HS-27A (cell line): ENCODE measurements around the gene DOC2A.

Experiments used
- DNase-seq: peaks from one replicate; pipeline ENCODE4 v3.0.0-alpha.2; 2012; ENCODE audit warnings: low read depth, missing footprints

The DOC2A gene

DNA sequence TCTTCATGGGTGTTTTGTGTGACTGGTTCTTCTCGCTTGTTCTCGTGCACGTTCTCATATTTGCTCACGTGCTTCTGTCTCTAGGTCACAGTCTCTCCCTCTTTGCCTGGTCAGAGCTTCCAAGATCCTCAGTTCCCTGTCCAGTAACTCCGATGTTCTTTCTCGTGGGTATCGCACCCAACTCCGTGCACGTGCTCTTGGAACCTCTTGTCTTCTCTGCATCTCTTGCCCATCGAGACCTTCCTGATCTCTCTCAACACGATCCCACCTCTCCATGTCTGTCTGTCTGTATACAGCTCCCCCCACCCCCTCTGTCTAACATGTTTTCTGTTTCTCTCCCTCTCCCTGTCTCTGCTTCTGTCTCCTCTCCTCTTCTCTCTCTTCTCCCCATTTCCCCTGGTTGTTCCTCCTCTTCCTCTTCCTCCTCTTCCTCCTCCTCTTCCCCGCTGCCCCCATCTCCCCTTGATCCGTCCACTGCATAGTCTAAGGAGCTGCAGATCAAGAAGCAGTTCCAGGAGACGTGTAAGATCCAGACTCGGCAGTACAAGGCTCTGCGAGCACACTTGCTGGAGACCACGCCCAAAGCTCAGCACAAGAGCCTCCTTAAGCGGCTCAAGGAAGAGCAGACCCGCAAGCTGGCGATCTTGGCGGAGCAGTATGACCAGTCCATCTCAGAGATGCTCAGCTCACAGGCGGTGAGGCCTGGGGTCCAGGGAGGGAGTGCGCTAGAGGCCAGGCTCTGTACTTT is 21.5 kb downstream of the DOC2A start:
- DNase-seq: no peak

DNA sequence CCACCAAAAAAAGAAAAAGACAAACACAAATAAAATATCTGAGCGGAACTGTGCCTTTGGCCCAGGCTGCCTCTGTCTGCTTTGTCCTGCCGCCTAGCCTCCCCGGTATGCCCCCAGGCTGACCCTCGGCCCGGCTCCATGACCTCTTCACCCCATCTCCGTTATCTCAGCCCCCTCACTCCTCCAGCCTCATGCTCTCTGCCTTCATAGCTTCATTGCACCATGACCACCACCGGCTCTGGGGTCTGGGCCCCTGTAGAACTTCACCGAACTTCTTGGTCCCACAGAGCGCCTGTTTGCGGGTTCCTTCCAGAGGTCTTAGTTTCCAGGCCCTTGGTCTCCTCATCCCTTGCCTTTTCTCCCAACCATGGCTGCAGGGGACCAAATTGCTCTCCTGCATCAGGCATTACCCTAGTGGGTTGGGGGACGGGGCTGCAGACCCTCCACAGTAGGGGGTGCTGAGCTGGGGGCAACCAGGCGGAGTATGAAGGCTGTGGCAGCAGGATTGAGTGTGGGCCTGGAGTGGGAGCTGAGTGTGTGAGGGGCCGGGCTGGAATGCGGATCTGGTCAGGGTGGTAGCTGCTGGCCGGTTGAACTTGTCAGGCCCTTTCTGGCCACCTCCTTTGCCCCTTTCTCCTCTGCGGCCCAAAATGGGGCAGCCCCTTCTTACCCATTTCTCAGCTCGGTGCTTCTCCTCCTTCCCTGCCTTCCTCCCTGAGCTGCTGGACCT is 22.3 kb downstream of the DOC2A start:
- DNase-seq: no peak

DNA sequence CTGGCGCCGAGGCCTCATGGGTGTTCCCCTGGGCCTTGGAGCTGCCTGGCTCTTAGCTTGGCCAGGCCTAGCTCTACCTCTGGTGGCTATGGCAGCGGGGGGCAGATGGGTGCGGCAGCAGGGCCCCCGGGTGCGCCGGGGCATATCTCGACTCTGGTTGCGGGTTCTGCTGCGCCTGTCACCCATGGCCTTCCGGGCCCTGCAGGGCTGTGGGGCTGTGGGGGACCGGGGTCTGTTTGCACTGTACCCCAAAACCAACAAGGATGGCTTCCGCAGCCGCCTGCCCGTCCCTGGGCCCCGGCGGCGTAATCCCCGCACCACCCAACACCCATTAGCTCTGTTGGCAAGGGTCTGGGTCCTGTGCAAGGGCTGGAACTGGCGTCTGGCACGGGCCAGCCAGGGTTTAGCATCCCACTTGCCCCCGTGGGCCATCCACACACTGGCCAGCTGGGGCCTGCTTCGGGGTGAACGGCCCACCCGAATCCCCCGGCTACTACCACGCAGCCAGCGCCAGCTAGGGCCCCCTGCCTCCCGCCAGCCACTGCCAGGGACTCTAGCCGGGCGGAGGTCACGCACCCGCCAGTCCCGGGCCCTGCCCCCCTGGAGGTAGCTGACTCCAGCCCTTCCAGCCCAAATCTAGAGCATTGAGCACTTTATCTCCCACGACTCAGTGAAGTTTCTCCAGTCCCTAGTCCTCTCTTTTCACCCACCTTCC is 23.3 kb downstream of the DOC2A start:
- no peak for DNase-seq

DNA sequence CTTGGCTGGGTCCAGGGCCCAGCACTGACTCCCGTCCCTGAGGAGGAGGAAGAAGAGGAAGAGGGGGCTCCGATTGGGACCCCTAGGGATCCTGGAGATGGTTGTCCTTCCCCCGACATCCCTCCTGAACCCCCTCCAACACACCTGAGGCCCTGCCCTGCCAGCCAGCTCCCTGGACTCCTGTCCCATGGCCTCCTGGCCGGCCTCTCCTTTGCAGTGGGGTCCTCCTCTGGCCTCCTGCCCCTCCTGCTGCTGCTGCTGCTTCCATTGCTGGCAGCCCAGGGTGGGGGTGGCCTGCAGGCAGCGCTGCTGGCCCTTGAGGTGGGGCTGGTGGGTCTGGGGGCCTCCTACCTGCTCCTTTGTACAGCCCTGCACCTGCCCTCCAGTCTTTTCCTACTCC is 23.9 kb downstream of the DOC2A start:
- DNase-seq: no peak

DNA sequence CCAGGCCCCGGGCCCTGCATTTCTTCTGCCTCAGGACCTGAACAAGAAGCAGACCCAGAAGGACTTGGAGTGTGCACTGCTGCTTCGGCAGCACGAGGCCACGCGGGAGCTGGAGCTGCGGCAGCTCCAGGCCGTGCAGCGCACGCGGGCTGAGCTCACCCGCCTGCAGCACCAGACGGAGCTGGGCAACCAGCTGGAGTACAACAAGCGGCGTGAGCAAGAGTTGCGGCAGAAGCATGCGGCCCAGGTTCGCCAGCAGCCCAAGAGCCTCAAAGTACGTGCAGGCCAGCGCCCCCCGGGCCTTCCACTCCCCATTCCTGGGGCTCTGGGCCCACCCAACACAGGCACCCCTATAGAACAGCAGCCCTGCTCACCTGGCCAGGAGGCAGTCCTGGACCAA is 24.6 kb downstream of the DOC2A start:
- no peak for DNase-seq

DNA sequence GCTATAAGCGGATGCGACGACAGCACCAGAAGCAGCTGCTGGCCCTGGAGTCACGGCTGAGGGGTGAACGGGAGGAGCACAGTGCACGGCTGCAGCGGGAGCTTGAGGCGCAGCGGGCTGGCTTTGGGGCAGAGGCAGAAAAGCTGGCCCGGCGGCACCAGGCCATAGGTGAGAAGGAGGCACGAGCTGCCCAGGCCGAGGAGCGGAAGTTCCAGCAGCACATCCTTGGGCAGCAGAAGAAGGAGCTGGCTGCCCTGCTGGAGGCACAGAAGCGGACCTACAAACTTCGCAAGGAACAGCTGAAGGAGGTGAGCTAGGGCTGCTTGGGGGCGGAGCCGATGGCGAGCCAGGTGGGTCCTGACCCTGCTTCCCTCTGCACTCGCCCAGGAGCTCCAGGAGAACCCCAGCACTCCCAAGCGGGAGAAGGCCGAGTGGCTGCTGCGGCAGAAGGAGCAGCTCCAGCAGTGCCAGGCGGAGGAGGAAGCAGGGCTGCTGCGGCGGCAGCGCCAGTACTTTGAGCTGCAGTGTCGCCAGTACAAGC is 25.5 kb downstream of the DOC2A start:
- DNase-seq: no peak

DNA sequence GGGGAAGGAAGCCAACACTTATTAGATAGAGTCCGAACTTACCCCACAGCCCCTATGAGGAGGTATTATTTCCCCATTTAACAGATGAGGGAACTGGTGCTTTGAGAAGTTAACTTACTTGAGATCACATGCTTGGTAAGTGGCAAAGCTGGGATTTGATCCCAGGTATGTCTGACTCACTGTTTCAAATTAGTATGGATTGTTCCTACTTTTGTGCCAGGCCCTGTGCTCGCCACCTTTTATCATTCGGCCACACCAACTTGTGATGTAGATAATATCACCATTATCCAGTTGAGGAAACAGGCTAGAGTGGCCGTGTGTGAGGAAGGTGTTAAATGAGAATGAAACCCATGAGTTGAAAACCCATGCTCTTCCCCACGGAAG is 26.1 kb downstream of the DOC2A start:
- no peak for DNase-seq

DNA sequence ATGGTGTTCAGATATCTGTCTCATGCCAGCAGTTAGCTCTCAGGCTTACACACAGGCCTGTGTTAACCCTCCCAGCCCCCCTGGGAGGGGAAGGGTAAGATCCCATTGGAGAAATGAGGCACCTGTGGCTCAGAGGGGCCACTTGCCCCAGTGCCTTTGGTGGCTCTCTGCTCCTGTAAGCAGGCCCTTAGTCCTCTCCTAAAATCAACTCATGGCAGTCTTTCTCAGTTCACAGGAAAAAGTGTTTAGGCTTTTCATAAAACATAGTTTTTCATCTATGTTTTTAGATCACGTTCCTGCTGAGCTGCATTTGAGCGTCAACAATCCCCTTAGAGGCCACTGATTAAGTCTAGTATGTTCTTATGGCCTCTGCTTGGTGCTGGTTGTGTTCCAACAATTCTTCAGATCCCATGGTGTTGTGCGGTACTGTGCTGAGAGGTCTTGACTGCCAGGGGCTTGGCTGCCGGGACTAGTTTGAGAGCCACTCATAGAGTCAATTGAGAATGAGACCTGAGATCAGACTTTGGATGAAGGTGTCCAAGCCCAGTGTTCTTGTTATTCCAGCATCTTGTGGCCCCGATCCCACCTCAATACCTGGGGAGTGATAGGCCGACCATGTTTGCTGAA is 26.6 kb downstream of the DOC2A start:
- DNase-seq: no peak

DNA sequence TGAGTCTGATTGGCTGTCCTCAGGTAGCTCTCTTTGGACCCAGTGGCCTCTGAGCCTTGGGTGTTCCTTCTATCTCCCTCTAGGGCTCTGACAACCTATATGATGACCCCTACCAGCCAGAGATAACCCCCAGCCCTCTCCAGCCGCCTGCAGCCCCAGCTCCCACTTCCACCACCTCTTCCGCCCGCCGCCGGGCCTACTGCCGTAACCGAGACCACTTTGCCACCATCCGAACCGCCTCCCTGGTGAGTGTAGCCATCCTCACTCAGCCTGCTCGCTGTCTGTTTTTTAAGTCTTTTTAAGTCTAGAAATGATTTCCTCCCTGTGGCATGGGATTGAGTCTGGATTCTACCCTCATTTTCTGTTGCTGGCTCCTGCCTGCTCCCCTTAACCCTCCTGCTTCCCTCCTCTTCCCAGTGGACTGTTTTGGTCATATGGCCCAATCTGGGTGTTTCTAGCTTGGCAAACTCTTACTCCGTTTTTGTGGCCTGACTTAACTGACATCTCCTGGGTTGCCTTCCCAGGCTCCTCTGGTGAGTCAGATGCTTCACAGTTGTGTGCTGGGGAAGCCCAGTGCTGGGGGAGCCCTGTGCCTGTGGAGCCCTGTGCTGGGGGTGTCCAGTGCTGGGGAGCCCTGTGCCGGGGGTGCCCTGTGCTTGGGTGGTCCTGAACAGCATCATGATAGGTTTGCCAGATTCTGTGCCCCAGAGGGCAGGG is 27.2 kb downstream of the DOC2A start:
- DNase-seq: no peak

DNA sequence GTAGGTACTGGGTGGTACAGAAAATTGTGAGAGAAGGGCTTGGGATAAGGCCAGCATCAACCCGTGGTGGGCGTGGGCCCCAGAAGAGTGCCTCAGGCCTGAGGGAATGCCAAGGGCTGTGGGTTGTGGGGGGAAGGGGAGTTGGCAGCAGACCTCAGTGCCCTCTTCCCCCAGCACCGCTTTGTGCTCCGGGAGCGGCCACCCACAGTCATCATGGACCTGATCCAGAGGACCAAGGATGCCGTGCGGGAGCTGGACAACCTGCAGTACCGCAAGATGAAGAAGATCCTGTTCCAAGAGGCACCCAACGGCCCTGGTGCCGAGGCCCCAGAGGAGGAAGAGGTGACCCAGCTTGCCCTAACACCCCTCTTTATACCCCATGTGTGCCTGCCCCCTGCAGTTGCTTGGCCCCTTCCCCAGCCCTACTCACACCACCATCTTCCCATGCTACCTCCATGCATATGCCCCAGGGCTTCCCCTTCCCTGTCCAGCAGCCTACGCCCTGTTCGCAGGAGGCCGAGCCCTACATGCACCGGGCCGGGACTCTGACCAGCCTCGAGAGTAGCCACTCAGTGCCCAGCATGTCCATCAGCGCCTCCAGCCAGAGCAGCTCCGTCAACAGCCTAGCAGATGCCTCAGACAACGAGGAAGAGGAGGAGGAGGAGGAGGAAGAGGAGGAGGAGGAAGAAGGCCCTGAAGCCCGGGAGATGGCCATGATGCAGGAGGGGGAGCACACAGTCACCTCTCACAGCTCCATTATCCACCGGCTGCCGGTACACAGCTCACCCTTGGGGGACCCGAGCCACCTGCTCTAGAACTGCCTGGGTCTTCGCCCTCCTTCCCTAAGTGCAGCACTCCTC is 28.0 kb downstream of the DOC2A start:
- DNase-seq: no peak

DNA sequence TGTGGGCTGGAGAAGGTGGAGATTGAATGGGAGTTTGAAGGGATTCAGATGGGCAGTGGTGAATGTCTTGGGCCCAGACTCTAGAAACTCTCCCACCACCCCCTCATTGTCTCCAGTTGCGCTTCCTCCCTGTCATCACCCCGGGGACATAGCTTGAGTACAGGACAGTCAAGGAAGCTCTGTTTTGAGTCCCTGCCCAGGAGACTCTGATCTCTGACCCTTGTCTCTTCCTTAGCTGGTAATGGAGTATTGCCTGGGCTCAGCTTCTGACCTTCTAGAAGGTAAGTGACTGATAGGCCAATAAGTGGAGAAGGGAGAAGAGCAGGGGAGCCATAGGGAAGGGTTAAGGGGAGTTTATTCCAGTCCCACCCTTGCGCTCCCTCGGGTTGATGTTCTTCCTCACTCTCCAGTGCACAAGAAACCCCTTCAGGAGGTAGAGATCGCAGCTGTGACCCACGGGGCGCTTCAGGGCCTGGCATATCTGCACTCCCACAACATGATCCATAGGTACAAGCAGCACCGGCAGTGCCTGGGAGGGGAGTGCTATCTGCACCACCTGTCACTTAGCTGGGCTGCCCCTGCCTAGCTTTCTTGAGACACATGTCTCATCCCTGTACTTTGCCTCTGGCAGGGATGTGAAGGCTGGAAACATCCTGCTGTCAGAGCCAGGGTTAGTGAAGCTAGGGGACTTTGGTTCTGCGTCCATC is 32.1 kb downstream of the DOC2A start:
- no peak for DNase-seq

DNA sequence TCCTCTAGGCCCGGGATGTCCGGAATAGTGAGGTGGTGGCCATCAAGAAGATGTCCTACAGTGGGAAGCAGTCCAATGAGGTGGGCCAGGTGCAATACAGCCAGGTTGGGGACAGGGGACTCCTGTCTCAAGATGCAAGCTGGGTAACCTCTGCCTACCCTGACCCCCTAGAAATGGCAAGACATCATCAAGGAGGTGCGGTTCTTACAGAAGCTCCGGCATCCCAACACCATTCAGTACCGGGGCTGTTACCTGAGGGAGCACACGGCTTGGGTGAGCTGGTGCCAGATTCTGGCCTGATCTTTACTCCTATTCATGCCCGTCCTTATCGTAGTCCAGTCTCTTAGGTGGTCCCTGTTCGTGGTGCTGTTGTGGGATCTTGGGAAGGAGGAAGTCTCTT is 32.7 kb downstream of the DOC2A start:
- DNase-seq: no peak

DNA sequence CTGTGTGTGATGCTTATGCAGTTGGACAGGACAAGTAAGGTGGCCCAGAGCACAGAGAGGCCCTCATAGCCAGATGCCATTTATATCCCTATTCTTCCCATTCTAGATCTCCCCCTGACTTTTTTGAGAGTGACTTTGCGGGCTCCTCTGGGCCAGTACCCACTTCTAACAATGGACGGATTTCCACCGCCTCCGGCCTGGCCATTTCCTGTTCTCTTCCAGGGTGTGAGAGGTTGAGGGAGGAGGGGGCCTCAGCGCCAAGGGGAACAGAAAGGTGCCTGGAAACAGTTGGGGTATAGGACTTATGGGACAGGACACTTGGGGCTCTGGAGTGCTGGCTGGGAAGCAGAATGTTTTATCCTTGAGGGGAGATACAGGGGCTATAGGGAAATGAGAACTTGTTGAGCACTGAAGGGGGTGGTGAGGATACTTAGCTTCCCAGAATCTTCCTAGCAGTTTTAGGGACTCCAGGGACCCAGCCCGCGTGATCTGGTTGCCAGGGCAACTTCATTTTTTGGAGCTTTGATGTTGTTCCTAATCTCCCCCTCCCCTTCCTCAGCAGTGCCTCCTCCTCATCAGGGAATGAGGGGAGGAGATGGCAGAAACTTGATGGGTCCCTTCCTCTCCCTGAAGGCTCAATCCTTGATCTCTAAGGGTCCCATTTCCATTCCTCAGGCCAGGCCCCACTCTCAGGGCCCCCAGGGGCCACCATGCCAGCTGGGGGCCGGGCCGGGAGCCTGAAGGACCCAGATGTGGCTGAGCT is 33.6 kb downstream of the DOC2A start:
- no peak for DNase-seq

DNA sequence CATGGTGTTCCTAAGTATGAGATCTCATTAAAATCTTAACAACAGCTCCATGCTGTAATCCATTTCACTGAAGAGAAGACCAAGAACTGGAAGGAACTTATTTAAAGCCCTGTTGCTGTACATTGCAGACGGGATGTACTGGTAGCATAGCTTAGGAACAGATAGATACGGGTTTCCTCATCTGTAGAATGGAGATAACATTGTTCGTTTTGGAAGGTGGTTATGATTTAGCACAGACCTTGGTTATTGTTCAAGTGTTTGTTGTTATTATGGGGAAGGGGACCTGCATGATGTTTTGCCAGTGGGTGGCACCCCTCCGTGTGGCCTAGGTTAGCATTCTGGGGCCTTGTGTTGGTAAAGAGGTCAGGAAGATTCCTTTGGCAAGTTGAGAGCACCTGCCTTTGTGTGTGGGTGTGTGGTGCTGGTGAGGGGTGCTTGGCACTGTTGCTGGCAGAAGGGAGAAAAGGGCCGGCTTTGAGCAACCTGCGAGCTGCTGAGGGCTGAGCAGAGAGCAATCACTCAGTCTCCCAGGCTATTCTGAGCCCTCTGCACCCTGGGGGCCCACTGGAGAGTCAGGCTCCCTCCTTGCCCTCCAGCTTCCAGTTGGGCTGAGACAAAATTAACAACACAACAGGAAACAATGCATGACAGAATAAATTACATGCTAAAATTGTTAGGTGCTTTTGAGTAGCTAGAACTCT is 34.9 kb downstream of the DOC2A start:
- DNase-seq: no peak

DNA sequence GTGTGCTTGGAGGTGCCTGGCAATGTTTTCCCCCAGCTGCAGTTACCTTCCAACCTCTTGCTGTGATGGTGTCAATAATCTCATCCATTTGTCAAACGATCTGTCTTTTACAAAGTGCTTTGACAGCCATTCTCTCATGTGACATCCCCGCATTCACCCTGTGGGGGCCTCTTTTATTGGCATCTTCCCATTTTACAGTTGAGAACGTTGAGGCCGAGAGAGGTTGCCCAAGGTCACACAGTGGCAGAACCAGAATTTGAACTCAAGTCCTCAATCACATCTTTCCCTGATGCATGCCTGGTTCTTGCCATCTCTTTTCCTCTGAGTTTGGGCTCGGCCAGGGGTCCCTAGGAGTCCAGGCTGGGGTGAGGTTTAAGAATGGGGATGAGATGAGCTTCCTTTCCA is 35.7 kb downstream of the DOC2A start:
- no peak for DNase-seq

DNA sequence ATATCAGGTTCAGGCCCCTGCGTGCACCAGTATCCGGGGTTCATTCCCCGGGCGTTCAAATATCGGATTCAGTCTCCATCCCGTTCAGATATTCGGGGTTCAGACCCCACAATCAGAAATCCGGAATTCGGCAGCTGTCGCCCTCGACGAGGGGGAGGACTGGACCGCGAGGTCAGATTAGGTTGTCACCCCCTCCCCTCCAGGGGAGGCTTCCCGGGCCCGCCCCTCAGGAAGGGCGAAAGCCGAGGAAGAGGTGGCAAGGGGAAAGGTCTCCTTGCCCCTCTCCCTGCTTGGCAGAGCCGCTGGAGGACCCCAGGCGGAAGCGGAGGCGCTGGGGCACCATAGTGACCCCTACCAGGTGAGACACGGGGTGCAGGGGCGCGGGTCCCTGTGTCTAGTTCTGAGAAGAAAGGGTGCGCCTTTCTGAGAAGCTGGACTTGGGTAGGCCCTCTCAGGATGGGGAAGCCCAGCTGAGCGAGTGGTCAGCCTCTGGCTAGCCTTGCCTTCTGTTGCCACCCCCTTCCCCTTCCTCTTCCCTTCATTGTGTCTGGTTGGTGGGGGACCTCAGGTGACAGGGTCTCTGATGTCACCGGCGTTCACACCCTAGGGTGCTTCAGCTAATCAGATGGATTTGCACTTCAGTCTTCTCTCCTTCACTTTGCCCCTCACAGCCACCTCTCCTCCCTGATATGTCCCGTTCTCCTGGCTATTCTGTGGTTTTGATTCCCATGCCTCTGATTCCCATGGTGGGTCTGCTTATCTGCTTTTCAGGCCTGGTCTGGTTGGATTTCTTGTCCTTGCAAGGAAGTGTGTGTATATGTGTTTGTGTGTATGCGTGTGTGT is 36.3 kb downstream of the DOC2A start:
- DNase-seq: no peak

DNA sequence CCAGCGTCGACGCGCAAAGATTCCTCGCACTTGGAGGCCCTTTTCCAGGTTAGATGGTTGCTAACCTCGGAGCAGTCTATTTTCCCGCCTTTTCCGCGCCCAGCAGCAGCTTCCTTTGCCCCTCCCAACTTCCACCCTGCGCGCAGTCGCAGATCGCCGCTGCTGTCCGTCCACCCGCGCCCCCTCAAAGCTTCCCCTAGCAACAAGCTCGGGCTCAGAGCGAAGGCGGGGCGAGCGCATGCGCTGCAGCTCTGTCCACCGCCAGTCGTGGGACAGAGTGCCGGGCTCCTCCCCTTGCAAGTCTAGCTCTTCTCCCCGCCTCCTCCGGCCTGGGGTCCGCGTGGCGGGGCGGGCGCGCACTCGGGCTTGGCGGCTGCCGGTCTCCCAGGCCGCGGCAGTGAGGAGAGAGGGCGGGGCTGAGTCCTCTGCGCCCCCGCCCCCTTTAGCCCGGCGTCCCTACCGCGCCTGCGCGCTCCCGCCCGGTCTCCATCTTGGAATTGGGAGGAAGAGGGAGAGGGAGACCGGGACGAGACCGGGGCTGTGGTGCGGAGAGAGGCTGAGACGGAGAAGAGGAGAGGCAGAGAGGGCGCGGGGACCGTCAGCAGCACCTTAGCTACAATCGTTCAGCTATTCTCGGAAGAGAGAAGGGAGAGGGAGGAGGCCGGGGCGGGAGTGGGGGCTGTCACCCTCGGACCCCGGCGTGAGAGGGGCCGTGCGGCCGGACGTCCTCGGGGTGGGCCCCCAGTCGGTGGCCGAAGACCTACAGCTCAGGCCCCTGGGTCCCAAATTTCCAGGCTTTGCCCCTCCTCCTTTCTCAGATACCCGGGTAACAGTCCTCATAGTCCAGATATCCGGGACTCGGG is 37.2 kb downstream of the DOC2A start, which contains the start of gene TAOK2:
Gene TAOK2, plus strand, starts transcription at position 485 of the 863 bp plus-strand sequence. CDS start 3,905 bp downstream, outside the sequence.
- DNase-seq: peak; percentile 87
